Spleen (tissue), 11 donors: ENCODE data around the gene AWAT2. TPM values are rescaled to one million over a fixed set of nuclear protein-coding genes. Genes with fewer than 3 reads are reported as not detected.

ENCODE experiments used
- DNase-seq: peaks from one replicate; pipeline ENCODE4 v3.0.0-alpha.2; 2020
- H3K27ac ChIP-seq, 8 donors: fragments of 200-600 bp; sonication (generic) in 7 of 8; 1 replicate in 4 of 8; 2 replicates in 4 of 8; pipeline versions ENCODE4 v1.5.0 to v1.8.0; 2016 to 2021; ENCODE audit warnings: inconsistent platforms in 4 of 8, mild to moderate bottlenecking in 4 of 8, moderate library complexity in 1 of 8
- H3K27me3 ChIP-seq, 7 donors: fragments of 200-600 bp; sonication (generic) in 6 of 7; replicated peaks in 1 of 7; 1 replicate in 4 of 7; 2 replicates in 3 of 7; pipeline versions ENCODE4 v1.5.0 to v1.8.0; 2016 to 2021; ENCODE audit warnings: inconsistent platforms in 3 of 7, mild to moderate bottlenecking in 1 of 7
- H3K36me3 ChIP-seq, 6 donors: fragments of 200-600 bp; sonication (generic) in 5 of 6; 1 replicate in 4 of 6; 2 replicates in 2 of 6; pipeline versions ENCODE4 v1.5.0 to v1.8.0; 2016 to 2021; ENCODE audit warnings: inconsistent platforms in 2 of 6
- H3K4me1 ChIP-seq, 6 donors: fragments of 200-600 bp; sonication (generic) in 5 of 6; 1 replicate in 3 of 6; 2 replicates in 3 of 6; pipeline versions ENCODE4 v1.5.0 to v1.8.0; 2016 to 2021; ENCODE audit warnings: inconsistent platforms in 3 of 6
- H3K4me3 ChIP-seq, 8 donors: fragments of 200-600 bp; sonication (generic) in 7 of 8; 1 replicate in 4 of 8; 2 replicates in 4 of 8; pipeline versions ENCODE4 v1.5.0 to v1.8.0; 2016 to 2021; ENCODE audit warnings: inconsistent platforms in 4 of 8, mild to moderate bottlenecking in 4 of 8, moderate library complexity in 2 of 8
- H3K9me3 ChIP-seq, 8 donors: fragments of 200-600 bp; sonication (generic) in 7 of 8; 1 replicate in 4 of 8; 2 replicates in 4 of 8; pipeline versions ENCODE4 v1.5.0 to v1.8.0; 2016 to 2021; ENCODE audit warnings: inconsistent platforms in 4 of 8
- CTCF ChIP-seq, 11 experiments: fragments of 200-600 bp in 7 of 11; fragments of 450-650 bp in 4 of 11; sonication (generic) in 4 of 11; IDR thresholded peaks in 8 of 11; conservative IDR thresholded peaks in 3 of 11; 1 replicate in 7 of 11; 2 replicates in 4 of 11; pipeline versions ENCODE4 v1.4.0 to v1.8.0; 2016 to 2021; ENCODE audit warnings: antibody characterized with exemption in 11 of 11, inconsistent platforms in 4 of 11, mild to moderate bottlenecking in 1 of 11
- POLR2A ChIP-seq, 3 donors: fragments of 450-650 bp; IDR thresholded peaks; one replicate each; pipeline ENCODE4 v1.5.1; 2017; ENCODE audit warnings: antibody characterized with exemption in 3 of 3, mild to moderate bottlenecking in 1 of 3
- POLR2AphosphoS5 ChIP-seq, 3 donors: sonication (generic); formaldehyde crosslinking; IDR thresholded peaks; one replicate each; pipeline ENCODE4 v1.5.1; 2017; ENCODE audit warnings: antibody characterized with exemption in 3 of 3
- WGBS, 5 donors: extraction: QIAGEN DNeasy Blood & Tissue Kit in 3 of 5; methylation state at CpG; one replicate each; pipeline versions ENCODE4 v1.1.5 to v1.1.7; 2013 to 2018; 5-methylcytosine and 5-hydroxymethylcytosine counted together
- intact Hi-C: fragments of 100-400 bp; cut with DNase I; formaldehyde crosslinking; loops from one replicate; pipeline ENCODE4 v1.15.0; 2023; ENCODE audit warnings: low total_unique reads
- polyA plus RNA-seq, 3 donors: library from polyadenylated mRNA; stranded (reverse); fragments of 200-250 nt; gene quantifications; one replicate each; pipeline ENCODE4 v1.2.1, GENCODE V29; 2013
- total RNA-seq, 7 donors: library from RNA; depleted of rRNA in 3 of 7; stranded (reverse); fragments of >200 nt in 3 of 7; fragmentation: NEBNext Ultra II Directional in 4 of 7; extraction: Animal tissue kit (Norgen Biotek cat#: 25700) in 4 of 7; gene quantifications; one replicate each; pipeline versions ENCODE4 v1.1.0 to v1.2.1, GENCODE V29; 2016 to 2021
- donor health status: healthy with polysubstance abuse.
- donor health status: DM: no; HTN: no; CAD: no; lungs with moderate emphysema.
- donor health status: DM: no; HTN: no; CAD: no.
- donor health status: Bipolar disorder and iron deficiency.
- donor health status: healthy.
- donor health status: DM: no; HTN: no; CAD: no.
- donor health status: DM: yes; HTN: yes; CAD: no.

The AWAT2 gene
- total and polyA plus RNA-seq, 10 donors, result not detected

- H3K4me3 ChIP-seq, result no peak overlapping the region
- H3K27ac ChIP-seq, result no peak overlapping the region
- intact Hi-C loops, result no loop called here
- peaks cover 0 to 12% (median 0%) of the 10 kb centered on the region in 6 donors for H3K4me1 ChIP-seq
- no peak for TF ChIP-seq POLR2AphosphoS5 (IDR thresholded peaks at IDR 0.05)
- no peak for TF ChIP-seq POLR2A (IDR thresholded peaks at IDR 0.05)
- no peak for TF ChIP-seq CTCF (IDR thresholded peaks at IDR 0.05 in 8 of 11, conservative IDR thresholded peaks at IDR 0.05 in 3 of 11)
- H3K36me3 ChIP-seq, result no peaks in the 10 kb centered on the region
- peaks cover 0 to 24% (median 0%) of the 10 kb centered on the region in 7 donors for H3K27me3 ChIP-seq
- H3K9me3 ChIP-seq, result no peaks in the 10 kb centered on the region
- DNase-seq, result no peak
- WGBS, 5 donors, result 37 to 52% (median 43%) methylated on average over 4 of the region's 4 CpGs
These were observed 22.9 kb downstream of the AWAT2 start for GRCh38 chrX:70026851-70027200.

- 0 to 19% (median 3%) methylated on average over 1 of the region's 1 CpG for WGBS, 5 donors
These were observed 23.5 kb downstream of the AWAT2 start for GRCh38 chrX:70026112-70026850.

GRCh38 chrX:70025464-70025863, 24.3 kb downstream of the AWAT2 start:
- WGBS, 5 donors, result 0 to 11% (median 0%) methylated on average over 1 of the region's 1 CpG

More at GRCh38 chrX:70026112-70026850, 23.5 kb downstream of the AWAT2 start:
- Histone ChIP-seq H3K4me1 (peaks cover 0 to 12% (median 0%) of the 10 kb centered on the region in 6 donors), H3K27me3 (peaks cover 0 to 18% (median 0%) of the 10 kb centered on the region in 7 donors), H3K9me3 (no peaks in the 10 kb centered on the region), H3K4me3 (no peak overlapping the region), H3K27ac (no peak overlapping the region), H3K36me3 (no peaks in the 10 kb centered on the region)
- intact Hi-C loops, result no loop called here
- no peak for DNase-seq
- TF ChIP-seq POLR2AphosphoS5 (IDR thresholded peaks at IDR 0.05) (no peak), CTCF (IDR thresholded peaks at IDR 0.05 in 8 of 11, conservative IDR thresholded peaks at IDR 0.05 in 3 of 11) (no peak), POLR2A (IDR thresholded peaks at IDR 0.05) (no peak)

More at GRCh38 chrX:70025464-70025863, 24.3 kb downstream of the AWAT2 start:
- no peak for TF ChIP-seq POLR2AphosphoS5 (IDR thresholded peaks at IDR 0.05)
- TF ChIP-seq CTCF (IDR thresholded peaks at IDR 0.05 in 8 of 11, conservative IDR thresholded peaks at IDR 0.05 in 3 of 11), result no peak
- TF ChIP-seq POLR2A (IDR thresholded peaks at IDR 0.05), result no peak
- intact Hi-C loops, result no loop called here
- Histone ChIP-seq H3K36me3 (no peaks in the 10 kb centered on the region), H3K4me1 (peaks cover 0 to 12% (median 0%) of the 10 kb centered on the region in 6 donors), H3K4me3 (no peak overlapping the region), H3K27me3 (peaks cover 0 to 15% (median 0%) of the 10 kb centered on the region in 7 donors), H3K9me3 (no peaks in the 10 kb centered on the region), H3K27ac (no peak overlapping the region)
- no peak for DNase-seq
